Stimulated activated CD8-positive, alpha-beta memory T cell treated with anti-CD3 and anti-CD28 coated beads, Interleukin-4, amount 100 ng/mL, for 1 hour (primary cell): ENCODE results near the gene SORCS2.

Experiments used
- DNase-seq, 2 donors: peaks; one replicate each; pipeline ENCODE4 v3.0.0-alpha.2; 2020; ENCODE audit warnings: low read depth in 2 of 2, low spot score in 1 of 2

The SORCS2 gene

GRCh38 chr4:7675612-7676320 lies 483.4 kb downstream of the SORCS2 start:
- no peak for DNase-seq

DNA sequence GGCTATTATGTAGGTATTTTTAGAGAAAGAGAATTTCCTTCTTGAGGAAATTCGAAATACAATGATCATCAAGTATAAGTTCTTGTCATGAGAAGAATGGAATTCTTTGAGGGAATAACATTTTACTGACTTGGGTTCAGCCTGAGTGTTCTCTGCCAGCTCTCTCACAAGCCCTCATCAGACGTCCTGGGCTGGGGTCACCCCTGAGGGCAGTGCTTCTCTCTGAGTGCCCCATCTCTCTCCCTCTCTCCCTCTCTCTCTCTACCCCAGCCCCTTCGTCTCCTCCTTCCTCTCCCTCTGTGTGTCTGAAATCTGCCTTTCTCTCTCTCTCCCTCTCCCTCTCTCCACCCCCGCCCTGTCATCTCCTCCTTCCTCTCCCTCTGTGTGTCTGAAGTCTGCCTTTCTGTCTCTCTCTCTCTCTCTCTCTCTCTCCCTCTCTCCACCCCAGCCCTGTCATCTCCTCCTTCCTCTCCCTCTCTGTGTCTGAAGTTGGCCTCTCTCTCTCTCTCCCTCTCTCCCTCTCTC lies 484.1 kb downstream of the SORCS2 start:
- no peak for DNase-seq

- DNase-seq, result no peak
These were observed 484.7 kb downstream of the SORCS2 start for GRCh38 chr4:7677086-7677485.

DNA sequence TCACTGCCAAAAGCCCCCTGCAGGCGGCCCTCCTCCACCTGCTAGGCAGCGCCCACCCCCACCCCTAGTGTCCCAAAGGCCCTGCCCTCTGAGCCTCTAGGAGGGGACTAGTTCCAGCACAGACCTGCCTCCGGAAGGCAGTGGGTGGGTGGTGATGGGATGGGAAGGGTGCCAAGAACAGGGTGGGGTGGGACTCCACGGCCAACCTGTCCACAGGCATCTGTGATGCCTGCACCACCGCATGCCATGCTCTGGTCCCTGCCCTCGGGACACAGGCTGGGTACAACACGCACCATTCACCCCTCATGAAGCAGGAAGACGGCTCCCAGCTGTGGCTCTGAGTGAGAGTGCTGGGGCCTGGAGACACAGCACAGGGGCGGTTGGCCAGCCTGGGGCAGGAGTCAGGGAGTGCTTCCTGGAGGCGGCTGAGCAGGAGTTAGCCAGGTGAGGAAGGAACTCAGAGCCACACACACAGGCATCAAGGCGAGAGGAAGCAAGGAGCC lies 485.5 kb downstream of the SORCS2 start:
- DNase-seq, result no peak

DNA sequence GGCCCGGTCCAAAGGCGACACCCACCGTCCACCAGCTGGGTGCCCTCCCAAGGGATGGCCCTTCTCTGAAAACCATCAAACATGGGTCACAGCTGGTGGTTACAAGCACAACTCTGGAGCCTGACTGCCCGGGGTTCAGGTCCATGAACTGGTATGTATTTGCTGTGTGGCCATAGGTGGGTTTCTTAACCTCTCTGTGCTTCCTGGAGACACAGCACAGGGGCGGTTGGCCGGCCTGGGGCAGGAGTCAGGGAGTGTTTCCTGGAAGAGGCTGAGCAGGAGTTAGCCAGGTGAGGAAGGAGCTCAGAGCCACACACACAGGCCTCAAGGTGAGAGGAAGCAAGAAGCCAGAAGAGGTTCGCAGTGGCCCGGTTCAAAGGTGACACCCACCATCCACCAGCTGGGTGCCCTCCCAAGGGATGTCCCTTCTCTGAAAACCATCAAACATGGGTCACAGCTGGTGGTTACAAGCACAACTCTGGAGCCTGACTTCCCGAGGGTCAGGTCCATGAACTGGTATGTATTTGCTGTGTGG lies 486.0 kb downstream of the SORCS2 start:
- DNase-seq, result no peak

GRCh38 chr4:7679406-7680040 lies 487.2 kb downstream of the SORCS2 start:
- no peak for DNase-seq

DNA sequence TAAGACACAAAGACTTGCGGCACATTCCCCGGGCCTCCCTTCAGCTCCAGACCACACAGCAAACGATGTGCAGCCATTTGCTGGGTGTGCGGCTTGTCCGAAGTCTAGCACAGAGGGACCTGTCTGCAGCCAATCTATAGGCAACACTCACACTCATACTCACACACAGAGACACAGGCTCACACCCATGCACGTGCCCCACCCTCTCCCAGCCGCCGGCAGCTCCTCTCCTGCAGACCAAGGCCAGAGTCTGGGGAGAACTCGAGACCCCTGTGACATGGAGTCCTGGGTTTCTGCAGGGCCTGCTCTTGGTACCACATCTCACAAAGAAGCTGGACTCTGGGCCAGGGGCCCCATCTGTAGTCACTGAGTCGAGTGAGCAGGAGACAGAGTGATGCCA lies 487.8 kb downstream of the SORCS2 start:
- no peak for DNase-seq

DNA sequence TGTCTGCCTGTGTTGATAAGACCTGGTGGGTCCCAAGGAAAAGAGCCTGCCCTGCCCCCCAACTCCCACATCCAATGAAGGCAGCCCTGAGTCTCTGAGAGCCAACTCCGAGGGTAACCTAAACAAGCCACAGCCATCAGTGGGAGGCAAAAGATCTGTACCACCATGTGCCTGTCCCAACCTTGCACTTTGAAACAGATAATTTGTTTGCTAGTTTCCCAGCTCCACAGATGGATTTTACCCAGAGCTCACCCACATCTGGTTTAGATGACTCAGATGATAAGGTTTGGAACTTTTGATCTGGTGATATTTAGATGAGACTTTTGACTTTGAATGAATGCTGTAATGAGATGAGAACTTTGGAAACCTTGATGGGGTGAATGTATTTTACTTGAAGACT lies 488.4 kb downstream of the SORCS2 start:
- no peak for DNase-seq

DNA sequence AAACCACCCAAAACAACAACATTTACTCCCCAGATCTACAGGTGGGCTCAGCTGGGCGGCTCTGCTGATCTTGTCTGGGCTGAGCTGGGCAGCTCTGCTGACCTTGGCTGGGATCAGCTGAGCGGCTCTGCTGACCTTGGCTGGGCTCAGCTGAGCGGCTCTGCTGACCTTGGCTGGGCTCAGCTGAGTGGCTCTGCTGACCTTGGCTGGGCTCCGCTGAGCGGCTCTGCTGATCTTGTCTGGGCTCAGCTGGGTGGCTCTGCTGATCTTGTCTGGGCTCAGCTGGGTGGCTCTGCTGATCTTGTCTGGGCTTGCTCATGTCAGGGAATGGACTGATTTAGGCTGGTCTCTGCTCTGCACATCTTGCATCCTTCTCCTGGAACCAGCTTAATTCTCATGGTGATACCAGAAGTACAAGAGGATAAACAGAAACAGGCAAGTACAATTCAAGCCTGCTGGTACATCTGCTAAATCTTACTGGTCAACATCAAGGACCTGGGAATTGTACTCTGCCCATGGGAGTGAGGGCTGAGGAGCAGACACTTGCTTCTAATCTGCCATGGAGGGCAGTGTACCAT lies 490.9 kb downstream of the SORCS2 start:
- no peak for DNase-seq

DNA sequence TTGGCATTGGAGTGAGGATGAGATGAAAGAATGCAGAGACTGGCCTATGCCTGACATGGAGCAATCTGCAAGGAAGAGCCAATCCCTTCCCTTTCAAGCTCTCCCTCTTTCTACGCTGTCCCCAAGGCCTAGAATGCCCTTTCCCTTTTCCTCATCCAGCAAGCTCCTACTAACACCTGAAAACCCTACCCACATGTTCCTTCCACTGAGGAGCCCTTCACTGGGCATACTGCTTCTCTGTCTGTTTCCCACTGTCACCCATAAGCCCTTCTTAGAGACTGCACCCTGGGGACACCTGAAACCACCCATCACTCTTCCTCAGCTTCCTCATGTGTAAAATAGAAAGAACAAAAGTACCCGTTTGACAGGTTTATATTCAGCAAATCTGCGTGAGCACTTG lies 492.0 kb downstream of the SORCS2 start:
- DNase-seq, result no peak

DNA sequence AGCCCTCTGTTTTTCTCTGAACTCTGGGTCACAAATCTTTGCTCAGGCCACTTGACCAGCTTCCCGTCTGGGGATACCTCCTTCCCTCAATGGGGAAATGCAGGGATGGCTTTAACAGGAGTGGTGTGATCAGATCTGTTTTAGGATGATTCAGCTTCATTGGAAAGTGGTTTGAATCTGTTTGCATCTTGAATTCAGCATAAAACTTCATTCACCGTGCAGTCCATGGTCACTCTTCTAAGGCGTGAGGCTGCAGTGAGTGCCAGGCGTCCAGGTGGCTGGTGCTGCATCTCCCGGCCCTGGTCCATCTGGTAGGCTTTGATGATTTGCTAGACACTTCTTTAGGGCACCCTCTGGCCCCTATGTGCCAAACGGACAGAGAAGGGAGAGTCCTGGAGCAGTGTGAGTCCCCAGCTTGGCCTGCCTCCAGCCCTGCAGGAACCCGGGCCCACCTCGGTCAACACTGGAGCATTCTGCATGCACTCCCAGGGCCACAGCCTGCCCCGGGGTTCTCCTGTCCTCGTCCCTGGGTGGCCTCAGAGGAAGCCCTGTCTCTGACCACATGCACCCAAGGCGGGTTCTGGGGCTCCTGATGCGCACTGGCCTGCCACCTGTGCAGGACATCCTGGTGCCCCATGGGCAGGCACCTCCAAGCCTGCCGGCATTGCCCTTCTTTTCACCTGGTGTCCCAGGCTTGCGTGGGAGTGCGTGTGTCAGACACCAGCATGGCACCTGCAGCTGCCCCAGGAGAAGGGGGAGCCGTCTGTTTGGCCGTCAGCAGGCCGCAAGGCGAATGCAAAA lies 493.9 kb downstream of the SORCS2 start:
- no peak for DNase-seq

- no peak for DNase-seq
These were observed 494.7 kb downstream of the SORCS2 start for GRCh38 chr4:7687006-7687405.

- no peak for DNase-seq
These were observed 495.5 kb downstream of the SORCS2 start for GRCh38 chr4:7687796-7688195.

GRCh38 chr4:7689773-7690693 lies 497.7 kb downstream of the SORCS2 start:
- no peak for DNase-seq

DNA sequence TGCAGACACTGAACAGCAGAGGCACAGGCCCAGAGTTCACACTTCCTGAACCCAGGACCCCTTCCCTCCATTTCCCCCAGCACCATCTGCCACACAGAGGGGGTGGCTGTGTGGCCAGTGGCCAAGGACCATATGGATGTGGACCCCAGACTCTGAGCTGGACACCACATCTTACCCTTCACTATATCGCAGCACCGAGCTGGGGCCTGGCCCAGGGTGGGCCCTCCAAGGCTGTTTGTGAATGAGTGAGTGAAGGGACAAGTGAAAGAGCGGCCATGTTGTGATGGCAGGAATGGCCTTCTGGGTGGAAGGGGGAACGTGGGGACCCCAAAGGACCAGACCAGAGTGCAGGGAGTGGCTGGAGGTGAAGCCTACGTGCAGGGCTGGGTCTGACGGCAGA lies 498.7 kb downstream of the SORCS2 start:
- DNase-seq, result no peak

DNA sequence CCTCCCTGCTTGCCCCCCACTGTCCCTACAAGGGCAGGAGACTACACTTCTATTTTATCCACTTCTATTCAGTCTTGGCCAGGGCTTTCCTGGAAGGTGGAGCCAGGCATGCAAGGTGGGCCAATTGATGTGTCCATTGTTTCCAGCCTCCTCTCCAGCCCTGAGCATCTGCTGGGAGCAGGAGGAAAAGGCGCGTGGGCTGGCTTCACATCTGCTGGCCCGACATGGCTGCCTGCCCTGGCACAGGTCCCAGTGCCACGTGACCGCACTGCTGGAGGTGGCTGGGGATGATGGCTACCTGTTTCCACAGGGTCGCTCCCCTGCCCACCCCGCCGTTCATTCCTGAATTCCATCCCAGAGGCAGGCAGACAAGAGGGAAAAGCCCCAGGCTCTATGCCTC lies 499.6 kb downstream of the SORCS2 start:
- DNase-seq, result no peak

- no peak for DNase-seq
These were observed 500.3 kb downstream of the SORCS2 start for GRCh38 chr4:7692451-7693236.

DNA sequence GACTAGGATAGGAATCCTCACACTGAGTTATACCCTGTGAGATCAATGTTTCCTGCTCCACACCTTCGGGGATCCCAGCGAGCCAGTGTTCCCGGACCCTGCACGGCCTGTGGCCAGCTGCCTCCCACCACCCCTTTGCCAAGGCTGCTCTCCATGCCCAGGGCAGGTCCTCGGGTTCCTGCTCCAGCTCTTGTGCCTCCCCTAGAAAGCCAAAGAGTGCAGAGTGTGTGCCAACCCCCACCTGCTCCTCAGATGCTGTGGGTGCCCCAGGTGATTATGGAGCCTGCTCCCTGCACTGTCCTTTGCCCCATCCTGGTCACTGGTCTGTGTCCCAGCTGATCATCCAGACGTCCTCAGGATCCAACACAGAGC lies 500.9 kb downstream of the SORCS2 start:
- no peak for DNase-seq

- DNase-seq, result no peak
These were observed 501.4 kb downstream of the SORCS2 start for GRCh38 chr4:7693711-7694110.
